NOMO-1 (cell line): ENCODE data around the gene APPBP2.
"Not testable (repeated sequence)": the region's sequence is repeated elsewhere in the genome, so short reads cannot be mapped to it uniquely, and the experiment has no call there.

Source experiments
- DNase-seq, 2 experiments: peaks; one replicate each; lab custom pipeline; 2025; ENCODE audit not compliant: unreplicated experiment in 2 of 2; lab: John Stamatoyannopoulos, UW

Gene APPBP2

DNA sequence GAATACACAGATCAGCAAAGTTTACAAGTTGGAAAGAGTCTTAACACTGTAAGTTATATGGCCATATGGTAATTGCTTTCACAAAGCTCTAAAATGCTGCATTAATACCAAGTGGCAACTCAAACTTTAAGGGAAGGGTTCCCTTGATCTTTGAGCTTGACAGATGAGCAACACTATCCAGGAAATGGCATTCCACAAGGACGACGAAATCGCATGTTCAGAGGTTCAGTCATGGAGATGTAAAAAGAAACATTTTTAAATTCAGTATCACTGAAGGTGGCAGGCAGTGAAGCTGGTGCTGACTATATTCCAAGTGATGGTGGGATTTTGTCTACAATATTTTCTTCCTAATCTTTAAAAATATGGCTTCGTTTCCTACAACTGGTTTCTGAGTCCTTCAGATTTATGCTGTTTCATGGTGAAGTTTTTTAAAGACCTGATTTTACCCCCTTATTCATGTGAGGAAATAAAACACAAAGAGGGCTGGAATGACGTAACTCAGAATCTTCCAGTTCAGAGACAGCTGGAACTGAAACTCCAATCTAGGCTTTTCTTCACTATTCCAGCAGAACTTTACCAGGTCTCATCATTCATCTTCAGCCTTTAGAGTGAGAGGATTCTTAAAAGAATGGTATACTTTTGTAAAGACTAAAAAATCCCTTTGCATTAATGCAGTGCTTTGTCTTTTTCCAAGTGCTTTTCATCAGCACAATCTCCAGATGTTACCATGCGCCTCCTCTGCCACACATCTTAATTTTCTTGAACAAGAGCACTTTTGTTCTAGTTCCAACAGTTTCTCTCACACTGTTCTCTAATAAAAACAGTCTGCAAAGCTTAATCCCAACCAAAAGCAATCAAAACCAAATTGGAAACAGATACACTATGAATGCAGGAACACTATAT is 83.5 kb downstream of the APPBP2 start:
- no peak for DNase-seq

DNA sequence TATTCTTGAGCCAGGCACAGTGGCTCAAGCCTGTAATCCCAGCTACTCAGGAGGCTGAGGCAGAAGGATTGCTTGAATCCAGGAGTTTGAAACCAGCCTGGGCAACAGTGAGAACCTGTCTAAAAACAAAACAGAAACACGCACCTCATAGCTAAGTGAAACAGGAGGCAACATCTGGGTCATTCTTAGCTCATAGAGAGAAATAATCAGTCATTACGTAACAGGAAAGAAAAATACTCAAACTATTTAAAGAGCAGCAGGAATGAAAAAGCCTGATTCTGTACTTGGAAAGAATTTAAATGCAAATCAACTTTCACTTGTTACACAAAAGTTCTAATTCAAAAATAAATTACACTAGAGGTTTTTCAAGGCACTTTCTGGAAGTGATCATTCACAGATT is 86.5 kb downstream of the APPBP2 start:
- DNase-seq, result peak in 1 of 2 experiments; percentile 57

DNA sequence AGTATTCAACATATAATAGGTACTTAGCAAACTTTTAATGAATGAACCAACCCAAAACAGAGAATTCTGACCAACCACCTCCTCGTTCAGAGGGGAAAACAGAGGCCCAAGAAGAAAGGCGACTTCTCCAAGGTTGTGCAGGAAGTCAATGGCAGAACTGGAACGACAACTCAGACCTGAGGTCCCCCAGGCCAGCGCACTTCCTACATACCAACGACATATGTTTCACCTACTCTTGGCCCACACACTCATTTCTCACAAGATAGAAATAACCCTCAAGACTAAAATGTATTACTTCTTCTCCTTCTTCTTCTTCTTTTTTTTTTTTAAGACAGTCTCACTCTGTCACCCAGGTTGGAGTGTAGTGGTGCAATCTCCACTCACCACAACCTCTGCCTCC is 89.4 kb downstream of the APPBP2 start:
- DNase-seq, result peak; percentile 18 to 19

DNA sequence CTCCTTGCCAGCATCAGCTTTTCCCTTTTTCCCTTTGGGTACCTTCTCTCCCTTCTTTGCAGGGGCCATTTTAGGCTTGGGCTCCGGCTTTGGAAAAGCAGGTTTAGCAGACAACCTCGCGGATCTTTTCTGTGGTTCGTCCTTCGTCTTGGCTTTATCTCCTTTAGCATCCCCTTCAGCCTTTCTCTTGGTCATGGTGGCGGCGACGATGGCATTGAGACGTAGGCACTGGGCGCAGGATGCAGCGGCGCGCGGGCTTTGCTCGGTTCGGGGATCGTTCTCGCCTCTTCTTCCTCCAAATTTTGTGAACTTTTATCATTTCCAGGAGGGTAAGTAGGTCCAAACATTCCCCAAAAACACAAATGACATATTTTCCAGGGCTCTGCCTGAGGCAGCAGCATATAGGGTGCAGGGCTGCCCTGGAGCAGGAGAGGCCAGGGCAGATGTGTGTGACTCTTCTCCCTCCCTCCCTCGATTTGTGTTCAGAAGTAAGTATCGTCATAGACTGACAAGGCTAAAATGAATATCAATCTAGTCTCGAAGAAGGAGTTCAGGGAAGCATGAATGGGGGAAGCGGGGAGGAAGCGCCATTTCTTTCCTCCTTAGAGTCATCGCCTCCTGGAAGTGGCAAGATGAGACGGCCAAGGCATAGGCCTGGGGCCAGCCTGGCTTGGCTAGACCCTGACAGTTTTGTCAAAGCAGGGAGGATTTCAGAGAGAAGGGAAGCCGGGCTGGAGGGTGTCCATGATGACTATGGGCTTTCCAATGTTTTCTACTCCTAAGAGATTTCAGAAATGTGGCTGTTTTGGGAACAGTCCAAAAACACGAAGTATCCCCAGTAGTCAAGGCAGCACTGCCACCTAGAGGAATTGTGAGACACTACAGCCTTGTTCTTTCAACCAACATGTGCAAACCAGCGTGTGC is 90.5 kb downstream of the APPBP2 start:
- DNase-seq, result peak in 1 of 2 experiments; percentile 60

DNA sequence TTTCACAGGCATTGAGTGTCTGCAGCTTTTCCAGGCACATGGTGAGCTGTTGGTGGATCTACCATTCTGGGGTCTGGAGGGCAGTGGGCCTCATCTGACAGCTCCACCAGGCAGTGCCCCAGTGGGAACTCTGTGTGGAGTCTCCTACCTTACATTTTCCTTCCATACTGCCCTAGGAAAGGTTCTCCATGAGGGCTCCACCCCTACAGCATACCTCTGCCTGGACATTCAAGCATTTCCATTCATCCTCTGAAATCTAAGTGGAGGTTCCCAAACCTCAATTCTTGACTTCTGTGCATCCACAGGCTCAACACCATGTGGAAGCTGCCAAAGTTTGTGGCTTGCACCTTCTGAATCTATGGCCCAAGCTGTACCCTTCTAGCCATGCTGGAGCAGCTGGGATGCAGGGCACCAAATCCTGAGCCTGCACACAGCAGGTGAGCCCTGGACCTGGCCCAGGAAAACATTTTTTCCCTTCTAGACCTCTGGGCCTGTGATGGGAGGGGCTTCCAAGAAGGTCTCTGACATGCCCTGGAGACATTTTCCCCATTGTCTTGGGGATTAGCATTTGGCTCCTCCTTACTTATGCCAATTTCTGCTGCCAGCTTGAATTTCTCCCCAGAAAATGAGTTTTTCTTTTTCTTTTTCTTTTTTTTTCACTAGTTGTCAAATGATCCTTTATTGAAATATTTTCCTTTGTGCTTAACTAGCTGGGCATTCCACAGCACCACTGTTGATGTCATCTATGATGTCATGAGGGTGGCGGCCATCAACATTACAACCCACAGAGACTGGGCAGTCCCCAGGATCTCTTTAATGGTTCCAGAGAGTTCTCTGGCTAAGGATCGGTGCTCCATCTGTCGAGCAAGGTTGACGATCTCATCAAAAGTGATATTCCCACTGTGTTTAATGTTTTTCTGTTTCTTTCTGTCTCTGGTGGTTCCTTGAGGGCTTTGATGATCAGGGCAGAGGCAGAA is 92.7 kb downstream of the APPBP2 start:
- DNase-seq, result not testable (repeated sequence)

DNA sequence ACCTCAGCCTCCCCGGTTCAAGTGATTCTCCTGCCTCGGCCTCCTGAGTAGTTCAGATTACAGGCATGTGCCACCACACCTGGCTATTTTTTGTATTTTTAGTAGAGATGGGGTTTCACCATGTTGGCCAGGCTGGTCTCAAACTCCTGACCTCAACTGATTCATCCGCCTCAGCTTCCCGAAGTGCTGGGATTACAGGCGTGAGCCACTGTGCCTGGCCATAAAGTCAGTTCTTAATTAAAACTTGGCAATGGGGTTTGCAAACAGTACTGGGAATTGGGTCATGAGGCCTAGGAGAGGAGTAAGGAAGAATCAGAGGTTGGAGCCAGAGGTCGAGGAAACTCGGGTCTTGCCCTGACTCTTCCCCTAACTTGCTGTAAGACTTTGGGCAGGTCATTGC is 95.5 kb downstream of the APPBP2 start:
- DNase-seq, result not testable (repeated sequence)

DNA sequence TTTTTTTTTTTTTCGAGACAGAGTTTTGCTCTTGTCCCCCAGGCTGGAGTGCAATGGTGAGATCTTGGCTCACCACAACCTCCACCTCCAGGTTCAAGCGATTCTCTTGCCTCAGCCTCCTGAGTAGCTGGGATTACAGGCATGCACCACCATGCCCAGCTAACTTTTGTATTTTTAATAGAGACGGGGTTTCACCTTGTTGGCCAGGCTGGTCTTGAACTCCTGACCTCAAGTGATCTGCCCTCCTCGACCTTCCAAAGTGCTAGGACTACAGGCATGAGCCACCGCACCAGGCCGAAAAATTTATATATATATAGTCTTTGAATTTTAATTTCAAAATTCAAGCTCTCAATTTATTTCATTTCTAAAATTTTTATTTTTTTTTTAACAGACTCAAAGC is 97.6 kb downstream of the APPBP2 start:
- DNase-seq, result not testable (repeated sequence)

DNA sequence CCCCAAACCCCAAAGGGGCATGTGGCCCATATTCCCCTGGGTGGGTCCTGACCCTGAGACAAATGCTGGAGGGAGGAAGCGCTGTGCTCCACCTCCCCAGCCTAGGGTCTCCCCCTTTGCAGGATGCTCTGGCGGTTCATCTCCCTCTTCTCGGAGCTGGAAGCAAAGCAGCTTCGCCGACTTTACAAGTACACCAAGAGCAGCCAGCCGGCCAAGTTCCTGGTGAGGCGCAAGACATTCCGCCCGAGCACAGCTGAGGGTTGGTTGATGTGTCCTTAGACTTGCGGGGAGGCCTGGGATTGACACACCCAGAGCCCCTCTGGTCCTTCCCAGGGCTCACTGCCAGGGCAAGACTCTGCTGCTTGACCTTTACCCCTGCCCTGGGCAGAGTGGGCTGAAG is 99.4 kb downstream of the APPBP2 start:
- DNase-seq, result no peak

DNA sequence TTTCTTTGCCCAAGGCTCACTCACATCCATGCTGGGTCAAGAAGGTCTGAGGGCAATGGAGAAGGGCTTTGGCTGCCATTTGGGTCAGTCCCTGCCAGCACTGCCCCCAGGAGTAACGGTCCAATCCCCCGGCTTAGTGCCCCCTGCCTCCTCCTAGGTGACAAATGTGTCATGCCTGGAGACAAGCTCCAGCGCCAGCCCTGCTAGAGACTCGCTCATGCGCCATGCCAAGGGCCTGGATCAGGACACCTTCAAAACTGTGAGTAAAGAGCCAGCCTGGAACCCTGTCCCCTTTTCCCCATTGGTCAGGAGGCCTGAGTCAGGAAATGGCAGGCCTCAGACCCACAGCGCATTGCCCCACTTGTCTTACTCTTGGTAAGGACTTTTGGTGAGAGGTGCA is 100.4 kb downstream of the APPBP2 start:
- DNase-seq, result no peak

DNA sequence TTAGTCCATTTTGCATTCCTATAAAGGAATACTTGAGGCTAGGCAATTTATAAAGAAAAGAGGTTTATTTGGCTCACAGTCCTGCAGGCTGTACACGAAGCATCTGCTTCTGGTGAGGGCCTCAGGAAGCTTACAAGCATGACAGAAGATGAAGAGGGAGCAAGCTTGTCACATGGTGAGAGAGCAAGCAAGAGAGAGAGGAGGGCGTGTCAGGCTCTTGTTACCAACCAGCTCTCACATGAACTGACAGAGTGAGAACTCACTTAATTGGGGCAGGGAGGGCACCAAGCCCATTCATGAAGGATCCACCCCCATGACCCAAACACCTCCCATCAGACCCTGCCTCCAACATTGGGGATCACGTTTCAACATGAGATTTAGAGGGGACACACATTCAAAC is 102.2 kb downstream of the APPBP2 start:
- DNase-seq, result no peak

DNA sequence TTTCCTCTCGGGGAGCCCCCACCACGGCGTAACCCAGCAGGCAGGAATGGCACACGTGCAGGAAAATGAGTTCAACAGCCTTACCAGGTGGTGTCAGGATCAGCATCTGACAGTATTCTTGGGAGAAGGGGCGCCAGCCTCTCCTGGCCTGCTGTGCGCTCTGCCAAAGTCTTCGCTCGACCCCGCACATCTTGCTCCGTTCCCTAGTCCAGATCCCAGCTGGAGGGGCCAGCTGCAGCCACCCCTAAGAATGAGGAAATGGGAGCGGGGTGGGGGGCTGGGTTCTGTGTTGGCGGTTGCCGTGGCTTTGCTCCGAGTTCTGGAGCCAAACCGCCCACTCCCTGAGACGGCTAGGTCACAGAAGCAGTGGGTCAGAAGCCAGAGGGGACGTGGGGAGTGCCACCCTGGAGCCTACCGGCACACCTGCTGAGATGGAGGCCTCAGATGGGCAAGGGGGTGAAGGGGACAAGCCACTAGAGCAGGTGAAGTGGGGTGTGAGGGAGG is 103.8 kb downstream of the APPBP2 start, which contains the start of gene CHCT1:
CHCT1 (plus strand) TSS at position 328 of the 504 bp plus-strand sequence; CDS start at position 432, 104 bp downstream.
- no peak for DNase-seq

DNA sequence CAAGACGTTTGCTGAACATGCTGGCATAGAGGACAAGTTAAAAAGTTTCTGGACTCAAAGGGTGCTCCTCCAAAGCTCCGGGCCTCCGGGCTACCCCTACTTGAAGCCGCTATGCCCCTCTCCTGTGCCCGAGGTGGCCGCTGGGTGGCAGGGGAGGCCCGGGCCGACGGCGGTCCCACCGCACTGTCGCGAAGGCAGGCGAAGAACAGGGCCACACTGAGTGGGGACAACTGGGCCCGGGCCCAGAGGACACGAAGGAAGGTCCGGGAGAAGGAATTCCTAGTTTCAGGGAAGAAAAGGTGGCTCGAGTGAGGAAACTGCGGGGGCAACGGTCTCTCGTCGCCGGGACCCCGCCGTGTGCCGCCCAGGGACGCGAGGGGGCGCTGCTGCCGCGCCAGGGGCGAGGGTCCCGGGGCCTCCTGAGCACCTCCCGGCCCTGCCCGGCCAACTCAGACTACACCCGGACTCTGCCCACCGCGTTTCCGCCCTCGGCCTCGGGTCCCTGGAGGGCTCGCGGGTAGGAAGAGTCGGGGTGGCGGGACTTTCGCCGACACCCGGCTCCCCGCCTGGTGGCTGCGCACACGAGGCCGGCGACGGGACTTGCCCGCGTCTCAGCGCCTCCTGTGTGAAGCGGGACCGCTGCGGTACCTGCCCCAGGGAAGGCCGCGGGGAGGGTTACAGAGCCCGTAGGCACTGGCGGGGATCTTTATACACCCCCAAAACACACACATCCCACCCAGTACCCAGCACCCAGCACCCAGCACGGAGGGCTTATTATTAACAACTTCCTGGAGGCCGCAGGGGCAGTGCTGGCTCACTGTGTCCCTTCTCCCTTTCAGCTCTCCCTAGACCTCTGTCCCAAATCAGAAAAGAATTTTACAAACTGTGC is 104.5 kb downstream of the APPBP2 start:
- peak; percentile 76 to 80 for DNase-seq

DNA sequence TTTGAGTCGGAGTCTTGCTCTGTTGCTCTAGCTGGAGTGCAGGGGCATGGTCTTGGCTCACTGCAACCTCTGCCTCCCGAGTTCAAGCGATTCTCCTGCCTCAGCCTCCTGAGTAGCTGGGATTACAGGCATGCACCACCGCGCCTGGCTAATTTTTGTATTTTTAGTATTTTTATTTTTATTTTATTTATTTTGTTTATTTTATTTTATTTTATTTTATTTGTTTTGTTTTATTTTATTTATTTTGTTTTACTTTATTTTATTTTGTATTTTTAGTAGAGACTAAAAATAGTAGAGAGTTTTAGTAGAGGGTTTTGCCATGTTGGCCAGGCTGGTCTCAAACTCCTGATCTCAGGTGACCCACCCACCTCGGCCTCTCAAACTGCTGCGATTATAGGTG is 106.2 kb downstream of the APPBP2 start:
- DNase-seq, result not testable (repeated sequence)

DNA sequence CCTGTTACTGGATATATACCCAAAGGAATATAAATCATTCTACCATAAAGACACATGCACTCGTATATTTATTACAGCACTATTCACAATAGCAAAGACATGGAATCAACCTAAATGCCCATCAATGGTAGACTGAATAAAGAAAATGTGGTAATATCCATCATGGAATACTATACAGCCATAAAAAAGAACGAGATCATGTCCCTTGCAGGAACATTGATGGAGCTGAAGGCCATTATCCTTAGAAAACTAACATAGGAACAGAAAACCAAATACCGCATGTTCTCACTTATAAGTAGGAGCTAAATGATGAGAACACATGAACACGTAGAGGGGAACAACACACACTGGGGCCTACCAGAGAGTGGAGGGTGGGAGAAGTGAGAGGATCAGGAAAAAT is 107.0 kb downstream of the APPBP2 start:
- DNase-seq, result not testable (repeated sequence)

DNA sequence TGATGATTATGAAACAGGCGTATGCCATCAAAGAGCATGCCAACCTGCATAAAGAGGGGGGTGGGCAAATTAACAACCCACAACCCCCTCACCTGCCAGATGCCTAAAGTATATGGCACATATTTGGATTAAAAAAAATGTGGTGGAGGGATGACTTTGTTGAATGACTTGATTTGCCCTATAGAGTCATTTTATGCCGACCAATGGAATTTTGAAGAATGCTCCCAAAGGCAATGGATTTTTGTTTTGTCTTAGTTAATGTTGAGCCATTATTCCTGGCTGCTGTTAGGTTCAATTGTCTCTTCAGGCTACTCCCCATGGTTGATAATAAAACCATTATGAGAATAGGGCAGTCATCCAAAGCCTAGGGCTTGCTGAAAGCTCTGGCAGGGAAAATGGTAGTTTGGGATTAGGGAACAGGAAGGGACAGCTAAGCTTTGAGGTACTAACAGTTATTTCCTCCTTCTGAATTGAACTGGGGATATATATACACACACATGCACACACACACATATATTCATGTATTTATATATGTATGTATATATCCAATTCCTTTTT is 109.6 kb downstream of the APPBP2 start:
- no peak for DNase-seq

DNA sequence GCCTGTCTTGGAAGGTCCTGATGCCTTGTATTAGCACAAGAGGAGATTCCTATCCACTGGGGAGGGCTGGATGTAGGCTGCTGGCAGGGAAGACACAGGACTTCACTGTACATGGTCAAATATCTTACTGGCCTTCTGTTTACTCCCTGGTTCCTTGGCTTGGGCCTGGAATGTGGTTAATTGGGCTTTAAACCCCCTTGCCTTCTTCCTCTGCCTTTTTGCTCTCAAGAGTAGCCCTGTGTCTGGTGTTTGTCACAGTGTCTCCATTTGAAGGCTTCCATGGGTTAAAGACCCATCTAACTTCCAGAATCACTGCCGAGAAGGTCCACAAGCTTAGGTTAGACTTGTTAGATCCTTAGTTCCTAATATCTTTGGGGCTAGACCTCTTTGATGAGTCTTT is 110.9 kb downstream of the APPBP2 start:
- DNase-seq, result no peak

DNA sequence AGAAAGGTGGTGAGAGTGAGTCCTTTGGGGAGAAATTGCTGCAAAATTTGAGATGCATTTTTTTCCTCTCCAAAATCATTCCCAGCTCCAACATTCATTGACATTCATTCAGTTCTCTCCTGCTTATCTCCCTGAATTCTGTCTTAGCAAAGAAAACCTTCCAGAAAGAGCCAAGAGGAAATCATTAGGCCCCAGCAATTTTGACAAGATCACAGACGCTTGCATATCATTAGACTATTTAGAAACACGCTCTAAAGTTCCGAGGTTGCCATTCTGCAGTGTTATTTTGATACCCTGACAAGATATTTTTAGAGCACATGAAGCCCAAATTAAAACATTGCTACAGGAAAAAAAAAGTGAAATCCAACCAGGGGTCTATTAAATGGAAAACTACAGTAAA is 113.3 kb downstream of the APPBP2 start:
- no peak for DNase-seq

DNA sequence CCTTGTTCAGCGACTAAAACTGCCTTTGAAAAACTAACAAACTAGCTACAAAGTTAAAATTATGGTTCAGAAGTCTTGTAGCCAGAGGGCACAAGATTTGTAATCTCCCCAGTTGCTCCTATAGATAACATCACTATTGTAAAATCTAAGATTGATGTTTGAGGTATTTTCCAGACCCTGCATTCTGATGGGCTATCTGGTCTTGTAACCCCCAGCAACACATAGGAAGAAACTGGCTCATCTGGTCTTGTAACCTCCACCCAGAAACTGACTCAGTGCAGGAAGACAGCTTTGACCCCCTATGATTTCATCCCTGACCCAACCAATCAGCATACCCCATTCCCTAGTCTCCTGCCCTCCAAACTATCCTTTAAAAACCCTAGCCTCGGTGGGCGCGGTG is 116.0 kb downstream of the APPBP2 start:
- DNase-seq, result no peak

DNA sequence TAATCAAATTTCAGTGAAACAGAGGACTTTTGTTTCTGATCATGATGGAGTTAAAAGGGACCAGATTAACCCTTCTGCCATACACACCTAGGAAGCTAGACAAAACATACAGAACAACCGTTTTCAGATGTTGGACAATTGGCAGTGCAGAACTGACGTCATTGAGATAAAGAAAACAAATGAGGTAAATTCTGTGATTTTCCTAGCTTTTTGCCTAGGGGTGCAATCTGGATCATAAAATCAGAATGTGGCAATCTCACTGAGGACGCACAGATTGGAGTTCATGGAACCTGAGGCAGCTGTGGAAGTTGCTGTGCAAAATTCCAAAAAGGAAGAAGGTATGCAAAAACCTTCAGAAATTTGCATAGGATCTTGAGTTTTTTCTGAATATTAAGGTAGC is 119.2 kb downstream of the APPBP2 start:
- DNase-seq, result no peak
